Vagina (tissue), 2 donors: ENCODE data around the gene ASB7.

Source experiments
- POLR2A ChIP-seq, 2 donors: fragments of 450-650 bp; IDR thresholded peaks; one replicate each; pipeline ENCODE4 v1.6.1; 2017; ENCODE audit warnings: antibody characterized with exemption in 2 of 2, mild to moderate bottlenecking in 2 of 2, moderate library complexity in 2 of 2
- POLR2AphosphoS5 ChIP-seq, 2 donors: sonication (generic); formaldehyde crosslinking; IDR thresholded peaks; one replicate each; pipeline ENCODE4 v1.9.0; 2017; ENCODE audit warnings: antibody characterized with exemption in 2 of 2, mild to moderate bottlenecking in 2 of 2, low read depth in 1 of 2; ENCODE audit not compliant: insufficient read depth in 1 of 2
- TF ChIP-seq, protein P1 (sequence below), 3 experiments: fragments of 450-650 bp in 2 of 3; fragments of 200-600 bp in 1 of 3; sonication (generic) in 1 of 3; IDR thresholded peaks; one replicate each; pipeline ENCODE4 v1.5.1; 2017 to 2019; ENCODE audit warnings: antibody characterized with exemption in 3 of 3, mild to moderate bottlenecking in 2 of 3, moderate library complexity in 2 of 3

DNA sequence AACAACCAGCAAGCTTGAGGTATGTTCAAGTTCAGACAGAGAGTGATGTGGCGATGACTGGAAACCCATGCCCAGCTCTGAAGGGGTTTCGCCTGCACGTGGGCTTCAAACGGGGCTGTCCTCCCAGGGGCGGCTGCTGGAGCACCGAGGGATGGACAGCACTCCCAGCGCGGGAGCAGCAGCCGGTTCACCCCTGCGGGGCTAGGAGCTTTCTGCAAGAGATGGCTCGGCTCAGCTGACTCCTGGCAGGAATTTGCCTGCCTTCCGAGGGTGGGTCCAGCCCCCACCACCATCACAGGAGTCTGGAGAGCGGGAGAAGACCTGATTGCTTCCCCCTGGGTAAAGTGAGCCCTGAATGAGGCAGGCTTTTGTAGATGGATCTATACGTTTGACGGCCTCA lies 66.9 kb downstream of the ASB7 start:
- TF ChIP-seq POLR2A (IDR thresholded peaks at IDR 0.05), result no peak
- TF ChIP-seq, protein P1, sequence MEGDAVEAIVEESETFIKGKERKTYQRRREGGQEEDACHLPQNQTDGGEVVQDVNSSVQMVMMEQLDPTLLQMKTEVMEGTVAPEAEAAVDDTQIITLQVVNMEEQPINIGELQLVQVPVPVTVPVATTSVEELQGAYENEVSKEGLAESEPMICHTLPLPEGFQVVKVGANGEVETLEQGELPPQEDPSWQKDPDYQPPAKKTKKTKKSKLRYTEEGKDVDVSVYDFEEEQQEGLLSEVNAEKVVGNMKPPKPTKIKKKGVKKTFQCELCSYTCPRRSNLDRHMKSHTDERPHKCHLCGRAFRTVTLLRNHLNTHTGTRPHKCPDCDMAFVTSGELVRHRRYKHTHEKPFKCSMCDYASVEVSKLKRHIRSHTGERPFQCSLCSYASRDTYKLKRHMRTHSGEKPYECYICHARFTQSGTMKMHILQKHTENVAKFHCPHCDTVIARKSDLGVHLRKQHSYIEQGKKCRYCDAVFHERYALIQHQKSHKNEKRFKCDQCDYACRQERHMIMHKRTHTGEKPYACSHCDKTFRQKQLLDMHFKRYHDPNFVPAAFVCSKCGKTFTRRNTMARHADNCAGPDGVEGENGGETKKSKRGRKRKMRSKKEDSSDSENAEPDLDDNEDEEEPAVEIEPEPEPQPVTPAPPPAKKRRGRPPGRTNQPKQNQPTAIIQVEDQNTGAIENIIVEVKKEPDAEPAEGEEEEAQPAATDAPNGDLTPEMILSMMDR (IDR thresholded peaks at IDR 0.05), result no peak
- TF ChIP-seq POLR2AphosphoS5 (IDR thresholded peaks at IDR 0.05; ENCODE audit: insufficient read depth in 1 of 2, low read depth in 1 of 2), result no peak
